ENCODE data around the gene MCFD2.

The MCFD2 gene

DNA sequence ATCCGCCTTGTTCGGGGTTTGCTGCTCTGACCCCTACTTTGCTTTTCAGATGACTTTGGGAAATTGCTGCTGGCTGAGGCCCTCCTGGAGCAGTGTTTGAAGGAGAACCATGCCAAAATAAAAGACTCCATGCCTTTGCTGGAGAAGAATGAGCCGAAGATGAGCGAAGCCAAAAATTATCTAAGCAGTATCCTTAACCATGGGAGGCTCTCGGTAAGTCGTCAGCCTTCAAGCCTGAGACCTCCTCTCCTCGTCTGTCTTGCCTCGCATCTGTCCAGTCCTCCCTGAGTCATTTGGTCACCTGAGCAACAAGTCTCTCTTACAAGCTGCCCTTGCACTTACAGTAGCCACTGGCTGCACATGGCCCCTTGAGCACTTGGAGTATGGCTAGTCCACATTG lies 34.7 kb upstream of the MCFD2 start:
- no peak for TF ChIP-seq CTCF (conservative IDR thresholded peaks at IDR 0.05; ENCODE audit: low read length)
- no peak for DNase-seq (ENCODE audit: low read depth)
- no peak overlapping the region for H3K4me3 ChIP-seq (ENCODE audit: low read length)

GRCh38 chr2:46947841-46948240 lies 32.2 kb upstream of the MCFD2 start:
- no peak for TF ChIP-seq CTCF (conservative IDR thresholded peaks at IDR 0.05; ENCODE audit: low read length)
- no peak for DNase-seq (ENCODE audit: low read depth)
- H3K4me3 ChIP-seq (ENCODE audit: low read length) = no peak overlapping the region

DNA sequence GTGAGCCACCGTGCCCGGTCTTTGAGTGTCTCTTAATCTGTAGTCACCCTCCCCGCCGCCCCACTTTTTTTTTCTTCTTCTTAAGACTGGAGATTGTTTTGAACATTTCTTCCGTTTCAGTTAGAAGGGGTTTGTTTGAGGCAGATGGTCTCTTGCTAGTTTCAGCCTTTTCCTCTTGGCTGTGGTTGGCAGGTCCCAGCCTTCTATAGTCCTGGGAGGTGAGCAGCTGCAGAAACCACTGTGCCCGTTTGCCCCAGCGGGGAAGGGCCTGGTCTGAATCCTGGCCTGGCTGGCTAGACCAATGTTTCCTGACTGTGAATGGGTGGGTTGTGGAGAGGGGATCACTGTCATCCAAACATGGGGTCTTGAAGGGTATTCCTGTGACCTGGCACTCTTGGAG lies 30.1 kb upstream of the MCFD2 start:
- H3K4me3 ChIP-seq (ENCODE audit: low read length) = no peak overlapping the region
- TF ChIP-seq CTCF (conservative IDR thresholded peaks at IDR 0.05; ENCODE audit: low read length) = no peak
- DNase-seq (ENCODE audit: low read depth) = no peak

- DNase-seq (ENCODE audit: low read depth) = no peak
- no peak for TF ChIP-seq CTCF (conservative IDR thresholded peaks at IDR 0.05; ENCODE audit: low read length)
- H3K4me3 ChIP-seq (ENCODE audit: low read length) = peak overlapping the region; percentile 98
These were observed 28.5 kb upstream of the MCFD2 start for GRCh38 chr2:46943881-46944798.

DNA sequence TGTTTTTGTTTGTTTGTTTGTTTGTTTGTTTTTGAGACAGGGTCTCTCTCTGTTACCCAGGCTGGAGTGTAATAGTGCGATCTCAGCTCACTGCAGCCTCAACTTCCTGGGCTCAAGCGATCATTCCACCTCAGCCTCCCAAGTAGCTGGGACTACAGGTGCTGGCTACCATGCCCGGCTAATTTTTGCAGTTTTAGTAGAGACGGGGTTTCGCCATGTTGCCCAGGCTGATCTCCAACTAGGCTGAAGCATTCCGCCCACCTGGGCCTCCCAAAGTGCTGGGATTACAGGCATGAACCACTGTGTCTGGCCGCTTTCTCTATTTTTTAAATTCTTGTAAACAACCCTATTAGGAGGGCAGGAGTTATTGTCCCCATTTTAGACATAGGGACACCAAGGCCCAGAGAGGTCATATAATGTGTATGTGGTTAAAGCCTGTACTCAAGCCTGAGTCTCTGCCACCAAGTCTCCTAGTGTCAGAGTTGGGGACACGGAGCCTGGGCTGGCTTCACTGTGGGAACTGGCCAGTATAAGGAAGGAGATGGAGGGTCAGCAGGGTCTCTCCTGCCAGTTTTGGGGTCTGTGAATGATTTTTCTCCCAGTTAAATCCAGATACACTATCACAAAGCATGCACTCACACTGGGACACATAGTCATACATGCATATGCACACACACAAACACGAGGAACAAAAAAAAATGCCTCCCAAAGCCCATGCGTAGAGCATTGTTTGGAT lies 27.5 kb upstream of the MCFD2 start:
- TF ChIP-seq CTCF (conservative IDR thresholded peaks at IDR 0.05; ENCODE audit: low read length) = no peak
- peak overlapping the region; percentile 98 for H3K4me3 ChIP-seq (ENCODE audit: low read length)

DNA sequence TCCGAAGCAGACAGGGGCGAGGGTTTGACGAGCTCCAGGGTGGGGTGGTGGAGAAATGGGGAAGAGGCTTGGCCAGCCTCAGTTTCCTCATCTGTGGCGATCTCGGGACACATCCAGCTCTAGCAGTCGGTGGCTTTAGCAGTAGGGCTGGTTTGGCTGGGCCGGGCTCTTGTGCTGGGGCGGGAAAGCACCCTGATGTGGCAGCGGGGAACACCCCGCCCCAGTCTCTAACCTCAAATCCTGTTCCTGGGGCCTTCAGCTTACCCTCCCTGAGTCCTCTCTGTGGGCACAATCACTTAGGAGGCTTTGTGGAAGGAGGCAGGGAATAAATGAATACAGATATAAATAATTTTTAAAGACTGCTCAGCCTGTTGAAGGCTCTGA lies 26.5 kb upstream of the MCFD2 start:
- no peak for DNase-seq (ENCODE audit: low read depth)
- TF ChIP-seq CTCF (conservative IDR thresholded peaks at IDR 0.05; ENCODE audit: low read length) = no peak
- peak overlapping the region; percentile 98 for H3K4me3 ChIP-seq (ENCODE audit: low read length)

More for the DNA sequence above, 27.5 kb upstream of the MCFD2 start:
- DNase-seq (ENCODE audit: low read depth) = no peak
